AG09309 (cell line): ENCODE results near the gene WDR73.
A peak's percentile ranks its signal among the peaks of the same experiment; 100 is the strongest.

ENCODE experiments used
- DNase-seq: peaks from one replicate; pipeline ENCODE4 v3.0.0-alpha.2; 2010; ENCODE audit warnings: low read depth
- H3K4me3 ChIP-seq: 2 replicates; pipeline ENCODE4 v1.5.1; 2011; ENCODE audit warnings: mild to moderate bottlenecking, low read depth, low read length, moderate library complexity; ENCODE audit not compliant: control insufficient read depth
- CTCF ChIP-seq: IDR thresholded peaks from 2 replicates; pipeline ENCODE4 v1.5.1; 2011; ENCODE audit warnings: mild to moderate bottlenecking, low read depth, low read length, inconsistent platforms; ENCODE audit not compliant: insufficient read depth, control insufficient read depth; ENCODE audit errors: missing control alignments

Gene WDR73

GRCh38 chr15:84658080-84658787 is 4.2 kb upstream of the WDR73 start, which contains the start of gene NMB:
Gene NMB (minus strand): TSS chr15:84658199. CDS start chr15:84658152, 47 bp downstream.
- peak within 1 kb of the TSS; percentile 46 for H3K4me3 ChIP-seq
- DNase-seq, result peak; percentile 18
- TF ChIP-seq CTCF, result peak; percentile 58

GRCh38 chr15:84657748-84658079 is 3.6 kb upstream of the WDR73 start:
- H3K4me3 ChIP-seq, result peak overlapping the region; percentile 46
- no peak for DNase-seq
- TF ChIP-seq CTCF, result no peak

- no peak for TF ChIP-seq CTCF
- no peak for DNase-seq
- no peak overlapping the region for H3K4me3 ChIP-seq
Observed at GRCh38 chr15:84656972-84657371, 2.9 kb upstream of the WDR73 start.

GRCh38 chr15:84654689-84655453 is 788 bp upstream of the WDR73 start:
- peak overlapping the region; percentile 55 for H3K4me3 ChIP-seq
- DNase-seq, result peak; percentile 42
- TF ChIP-seq CTCF, result peak; percentile 81

- no peak for DNase-seq
- peak overlapping the region; percentile 55 for H3K4me3 ChIP-seq
- TF ChIP-seq CTCF, result no peak
Observed at GRCh38 chr15:84653584-84653909, 536 bp downstream of the WDR73 start.

- no peak for TF ChIP-seq CTCF
- no peak for DNase-seq
- no peak overlapping the region for H3K4me3 ChIP-seq
Observed at GRCh38 chr15:84649706-84650105, 4.4 kb downstream of the WDR73 start.
